GM18870 (cell line): ENCODE results near the gene NRSN2.
"Not testable (repeated sequence)": the region's sequence is repeated elsewhere in the genome, so short reads cannot be mapped to it uniquely, and the experiment has no call there.

Source experiments
- ATAC-seq: cut with Tn5 transposase; IDR thresholded peaks from one replicate; pipeline ENCODE4 v1.9.1; 2021; ENCODE audit warnings: moderate library complexity; ENCODE audit not compliant: unreplicated experiment

The NRSN2 gene

DNA sequence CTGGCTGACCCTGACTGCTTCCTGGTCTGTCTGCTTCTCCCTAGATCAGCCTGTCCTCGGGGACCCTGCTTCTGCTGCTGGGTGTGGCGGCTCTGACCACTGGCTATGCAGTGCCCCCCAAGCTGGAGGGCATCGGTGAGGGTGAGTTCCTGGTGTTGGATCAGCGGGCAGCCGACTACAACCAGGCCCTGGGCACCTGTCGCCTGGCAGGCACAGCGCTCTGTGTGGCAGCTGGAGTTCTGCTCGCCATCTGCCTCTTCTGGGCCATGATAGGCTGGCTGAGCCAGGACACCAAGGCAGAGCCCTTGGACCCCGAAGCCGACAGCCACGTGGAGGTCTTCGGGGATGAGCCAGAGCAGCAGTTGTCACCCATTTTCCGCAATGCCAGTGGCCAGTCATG, 6.3 kb downstream of the NRSN2 start:
- no peak for ATAC-seq

- ATAC-seq: no peak
Measured at GRCh38 chr20:354298-354977, 7.5 kb downstream of the NRSN2 start.

GRCh38 chr20:356154-356553, 9.2 kb downstream of the NRSN2 start:
- ATAC-seq: not testable (repeated sequence)

DNA sequence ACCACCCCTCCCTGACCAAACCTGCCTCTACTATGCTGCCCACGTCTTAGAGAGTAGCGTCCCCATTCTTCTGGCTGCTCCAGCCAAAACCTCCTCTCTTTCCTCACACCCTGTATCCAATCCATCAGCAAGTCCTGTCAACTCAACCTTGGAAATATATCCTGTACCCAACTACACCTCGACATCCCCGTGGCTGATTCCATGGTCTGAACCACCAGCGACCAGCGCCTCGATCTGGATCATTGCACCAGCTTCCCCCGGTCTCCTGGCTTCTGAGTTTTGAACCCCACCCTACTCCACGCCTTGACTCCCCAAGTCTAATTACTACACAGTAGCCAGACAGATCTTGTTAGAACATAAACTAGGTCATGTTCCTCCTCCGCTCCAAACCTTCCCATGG, 9.8 kb downstream of the NRSN2 start:
- ATAC-seq: no peak

DNA sequence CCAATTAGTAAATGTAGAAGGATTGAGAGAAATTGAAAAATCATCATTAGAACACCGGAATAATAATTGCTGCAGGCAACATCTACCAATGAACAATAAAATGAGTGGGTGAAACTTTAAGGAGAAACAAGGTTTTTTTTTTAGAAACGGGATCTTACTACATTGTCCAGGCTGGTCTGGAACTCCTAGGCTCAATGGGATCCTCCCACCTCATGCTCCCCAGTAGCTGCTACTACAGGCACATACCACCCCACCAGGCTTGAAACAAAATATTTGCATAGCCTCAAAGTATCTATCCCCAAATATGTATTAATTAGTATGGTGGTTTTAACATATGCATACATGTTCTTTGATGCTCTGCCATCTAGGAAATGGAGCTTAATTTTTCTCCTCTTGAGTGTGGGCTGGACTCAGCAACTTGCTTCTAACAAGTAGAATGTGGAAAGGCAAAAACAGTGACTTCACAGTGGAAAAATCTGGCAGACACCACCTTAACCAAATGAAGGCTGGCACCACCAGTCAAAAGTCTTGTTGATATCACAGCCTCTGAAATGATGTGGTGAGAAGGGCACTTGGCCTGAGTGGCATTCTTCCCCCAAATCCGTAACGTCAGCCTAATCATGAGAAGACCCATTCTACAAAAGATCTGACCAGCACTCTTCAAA, 12.1 kb downstream of the NRSN2 start:
- ATAC-seq: no peak

GRCh38 chr20:361561-361960, 14.7 kb downstream of the NRSN2 start:
- no peak for ATAC-seq

GRCh38 chr20:362271-363254, 15.7 kb downstream of the NRSN2 start:
- no peak for ATAC-seq

GRCh38 chr20:363319-364078, 16.6 kb downstream of the NRSN2 start:
- ATAC-seq: no peak

GRCh38 chr20:364905-365794, 18.2 kb downstream of the NRSN2 start:
- no peak for ATAC-seq

DNA sequence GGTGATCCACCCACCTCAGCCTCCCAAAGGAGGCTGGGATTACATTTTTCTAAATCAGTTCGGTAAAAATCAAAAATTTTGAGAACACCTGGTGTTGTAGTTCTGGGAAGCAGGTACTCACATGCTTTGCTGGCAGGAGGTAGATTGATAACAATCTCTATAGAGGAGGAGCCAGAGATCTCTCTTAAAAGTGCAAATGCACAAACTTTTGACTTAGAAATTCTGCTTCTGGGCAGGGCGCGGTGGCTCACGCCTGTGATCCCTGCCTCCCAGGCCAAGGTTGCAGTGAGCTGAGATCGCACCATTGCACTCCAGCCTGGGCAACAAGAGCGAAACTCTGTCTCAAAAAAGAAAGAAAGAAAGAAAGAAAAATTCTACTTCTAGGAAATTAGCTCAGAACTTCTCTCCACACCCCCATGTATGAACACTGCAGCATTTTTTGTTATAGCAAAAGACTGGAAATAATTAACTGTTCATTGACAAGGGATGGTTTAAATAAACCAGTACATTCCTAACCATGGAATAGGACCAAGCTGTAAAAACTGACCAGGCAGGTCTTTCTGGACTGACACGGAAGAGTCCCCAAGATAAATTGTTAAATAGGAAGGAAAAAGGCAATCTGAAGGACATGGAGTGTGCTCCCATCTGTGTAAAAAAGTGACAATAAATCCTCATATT, 19.3 kb downstream of the NRSN2 start:
- ATAC-seq: no peak

DNA sequence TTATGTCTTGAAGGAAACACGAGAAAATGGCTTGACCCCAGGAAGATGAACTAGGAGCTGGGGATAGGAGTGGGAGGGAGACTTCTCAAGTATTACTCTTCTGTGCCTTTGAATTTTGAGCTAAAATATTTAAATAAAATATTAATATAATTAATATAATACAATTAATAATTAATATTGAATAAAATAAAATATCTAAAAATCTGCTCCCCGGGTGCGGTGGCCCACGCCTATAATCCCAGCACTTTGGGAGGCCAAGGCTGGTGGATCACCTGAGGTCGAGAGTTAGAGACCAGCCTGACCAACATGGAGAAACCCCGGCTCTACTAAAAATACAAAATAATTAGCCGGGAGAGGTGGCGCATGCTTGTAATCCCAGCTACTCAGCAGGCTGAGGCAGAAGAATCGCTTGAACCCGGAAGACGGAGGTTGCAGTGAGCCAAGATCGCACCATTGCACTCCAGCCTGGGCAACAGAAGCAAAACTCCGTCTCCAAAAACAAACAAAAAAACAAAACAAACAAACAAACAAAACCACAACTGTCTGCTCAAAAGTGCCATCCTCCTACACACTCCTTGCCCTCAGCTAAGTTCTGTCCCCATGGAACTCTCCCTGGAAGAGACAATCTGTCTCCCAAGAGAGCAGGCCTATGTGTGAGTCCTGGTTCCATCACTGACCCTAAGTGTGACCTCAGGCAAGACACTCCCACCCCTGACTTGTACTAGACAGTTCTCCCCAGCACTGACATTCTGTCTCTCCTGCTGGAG, 20.0 kb downstream of the NRSN2 start:
- no peak for ATAC-seq

DNA sequence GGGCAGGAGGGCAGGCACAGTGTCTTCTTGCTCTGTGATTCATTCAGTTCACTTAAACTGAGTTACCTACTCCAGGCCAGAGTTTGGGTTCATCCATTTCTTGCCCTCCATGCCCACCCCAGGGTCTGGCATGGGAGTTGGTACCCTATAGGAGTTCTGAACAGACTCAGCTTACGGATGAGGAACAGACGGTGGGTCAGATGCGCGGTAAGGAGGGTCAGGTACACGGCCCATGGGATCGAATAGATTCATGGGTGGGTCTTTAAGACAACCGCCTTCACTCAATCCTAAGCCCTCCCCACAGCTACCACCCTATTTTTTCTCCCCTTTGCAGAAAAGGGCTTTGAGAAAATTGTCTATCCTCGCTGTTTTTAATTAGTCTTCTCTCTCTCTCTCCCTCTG, 20.6 kb downstream of the NRSN2 start:
- ATAC-seq: no peak

- ATAC-seq: no peak
Measured at GRCh38 chr20:368915-369314, 22.0 kb downstream of the NRSN2 start.

GRCh38 chr20:370151-370600, 23.3 kb downstream of the NRSN2 start:
- ATAC-seq: no peak

- ATAC-seq: no peak
Measured at GRCh38 chr20:370977-371754, 24.3 kb downstream of the NRSN2 start.

GRCh38 chr20:371755-372542, 25.0 kb downstream of the NRSN2 start:
- ATAC-seq: no peak

DNA sequence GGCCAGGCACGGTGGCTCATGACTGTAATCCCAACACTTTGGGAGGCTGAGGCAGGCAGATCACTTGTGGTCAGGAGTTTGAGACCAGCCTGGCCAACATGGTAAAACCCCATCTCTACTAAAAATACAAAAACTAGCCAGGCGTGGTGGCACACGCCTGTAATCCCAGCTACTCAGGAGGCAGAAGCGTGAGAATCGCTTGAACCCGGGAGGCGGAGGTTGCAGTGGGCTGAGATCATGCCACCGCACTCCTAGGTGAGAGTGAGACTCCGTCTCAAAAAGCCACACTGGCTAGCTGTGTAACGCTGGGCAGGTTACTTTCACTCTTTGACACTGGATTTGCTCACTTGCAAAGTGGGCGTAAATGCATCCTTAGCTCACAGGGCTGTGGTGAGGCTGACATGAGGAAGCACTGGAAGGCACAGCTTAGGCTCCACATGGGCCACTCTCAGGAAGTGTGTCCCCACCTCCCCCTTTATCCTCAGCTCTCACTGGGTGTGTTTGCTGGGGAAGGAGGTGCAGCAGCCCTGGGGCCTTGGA, 25.7 kb downstream of the NRSN2 start:
- not testable (repeated sequence) for ATAC-seq
